22Rv1 (cell line): Measurements from ENCODE around the gene CXCR1.

ENCODE experiments used
- CTCF ChIP-seq: fragments of 450-650 bp; IDR thresholded peaks from 2 replicates; pipeline ENCODE4 v1.5.1; 2017; ENCODE audit warnings: mild to moderate bottlenecking
- ZFX ChIP-seq: fragments of 450-650 bp; IDR thresholded peaks from 2 replicates; pipeline ENCODE4 v1.6.1; 2017; ENCODE audit warnings: antibody characterized with exemption, borderline replicate concordance

GRCh38 chr2:218168016-218168415 is 1.3 kb upstream of the CXCR1 start:
- TF ChIP-seq CTCF = no peak
- no peak for TF ChIP-seq ZFX
